ENCODE measurements around the gene BMP2.

DNA sequence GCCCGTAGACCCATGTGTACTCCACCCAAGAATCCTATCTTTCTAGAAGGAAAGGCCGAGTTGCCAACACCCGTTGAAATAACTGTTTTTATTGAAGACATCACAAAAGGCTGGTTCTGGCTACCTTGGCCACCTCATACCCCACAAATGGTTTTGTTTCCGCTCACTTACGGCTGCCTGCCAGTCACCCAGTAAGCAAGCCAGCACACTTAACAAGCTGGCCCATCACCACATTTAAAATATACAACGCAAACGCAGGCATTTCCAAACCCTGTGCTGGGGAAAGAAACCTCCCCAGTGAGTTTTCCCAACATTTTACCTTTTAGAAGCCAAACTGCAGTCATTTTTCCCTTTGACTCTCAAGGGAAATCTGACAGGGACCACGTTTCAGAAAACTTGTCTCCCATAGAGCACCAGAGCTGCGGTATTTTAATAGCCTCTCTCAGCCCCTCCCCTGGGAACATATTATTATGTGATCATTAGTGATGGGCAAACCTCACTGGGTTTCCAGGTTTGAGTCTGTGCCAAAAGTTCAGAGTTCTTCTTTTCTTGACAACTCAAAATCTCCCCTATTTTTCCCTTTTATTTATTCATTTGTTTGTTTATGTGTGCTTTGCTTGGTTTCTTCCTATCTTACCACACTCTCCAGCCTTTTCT, 36.7 kb upstream of the BMP2 start:
- TF ChIP-seq EP300 (IDR thresholded peaks at IDR 0.05), result no peak
- no peak for TF ChIP-seq CTCF (IDR thresholded peaks at IDR 0.05)
